Measurements from ENCODE around the gene TEX22. TPM values are rescaled to one million over a fixed set of nuclear protein-coding genes. Genes with fewer than 3 reads are reported as not detected.

The TEX22 gene
- total RNA-seq, 4 donors from 2014 or later = under 0.01 to 0.19 (median 0.17) TPM; not detected in 1

DNA sequence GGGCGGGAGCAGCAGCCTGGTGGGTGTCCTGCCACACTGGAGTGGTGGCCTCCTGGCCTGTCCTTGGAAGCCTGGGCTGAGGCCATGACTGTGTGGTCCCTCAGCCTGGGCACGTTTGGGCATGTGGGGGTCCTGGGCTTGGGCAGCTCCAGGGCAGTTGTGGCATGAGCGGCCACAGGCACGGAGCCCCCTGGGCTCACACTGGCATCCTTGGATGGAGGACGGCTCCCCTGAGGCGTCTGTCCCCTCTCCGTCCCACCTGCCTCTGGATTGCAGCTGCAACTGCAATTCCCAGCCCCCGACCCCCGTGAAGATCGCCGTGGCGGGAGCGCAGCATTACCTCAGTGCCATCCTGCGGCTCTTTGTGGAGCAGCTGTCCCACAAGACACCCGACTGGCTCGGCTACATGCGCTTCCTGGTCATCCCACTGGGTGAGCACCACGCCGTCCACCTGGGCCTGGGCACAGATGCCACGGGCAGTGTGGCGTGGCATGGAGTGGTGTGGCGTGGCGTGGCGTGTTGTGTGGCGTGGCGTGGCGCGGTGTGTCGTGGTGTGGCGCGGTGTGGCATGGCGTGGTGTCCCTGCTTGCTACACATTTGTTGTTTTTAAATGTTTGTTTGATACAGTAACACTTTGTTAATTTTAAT, 15.1 kb upstream of the TEX22 start:
- intact Hi-C loops (cut with DNase I) = no loop called here
- peaks cover 47 to 97% (median 87%) of the 10 kb centered on the region in 4 donors for H3K36me3 ChIP-seq

DNA sequence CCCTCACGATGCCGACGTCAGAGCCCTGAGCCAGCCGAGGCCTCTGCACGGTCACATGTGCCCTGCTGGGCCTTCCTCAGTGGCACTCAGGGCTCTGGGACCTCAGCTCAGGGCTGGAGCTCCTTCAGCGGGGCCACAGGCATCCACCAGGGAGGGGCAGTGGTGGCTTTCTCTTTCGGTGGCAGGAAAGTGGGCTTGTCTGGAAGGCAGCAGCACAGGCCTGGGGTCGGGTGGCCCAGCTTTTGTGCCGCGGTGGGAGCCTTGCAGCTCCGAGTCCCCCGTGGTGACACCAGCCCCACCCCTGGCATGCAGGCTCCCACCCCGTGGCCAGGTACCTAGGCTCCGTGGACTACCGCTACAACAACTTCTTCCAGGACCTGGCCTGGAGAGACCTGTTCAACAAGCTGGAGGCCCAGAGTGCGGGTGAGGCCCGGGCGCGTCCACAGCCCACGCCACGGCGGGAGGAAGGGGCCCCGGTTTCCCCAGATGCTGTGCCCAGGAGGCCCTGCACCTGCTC, 14.2 kb upstream of the TEX22 start:
- Histone ChIP-seq H3K9me3 (no peaks in the 10 kb centered on the region), H3K4me1 (peaks cover 0 to 2% (median 1%) of the 10 kb centered on the region in 4 donors), H3K27ac (replicated peaks in 1 of 4) (no peak overlapping the region), H3K36me3 (peaks cover 47 to 99% (median 91%) of the 10 kb centered on the region in 4 donors), H3K27me3 (no peaks in the 10 kb centered on the region), H3K4me3 (no peak overlapping the region)
- TF ChIP-seq EP300 (IDR thresholded peaks at IDR 0.05) = no peak
- TF ChIP-seq, protein P1, sequence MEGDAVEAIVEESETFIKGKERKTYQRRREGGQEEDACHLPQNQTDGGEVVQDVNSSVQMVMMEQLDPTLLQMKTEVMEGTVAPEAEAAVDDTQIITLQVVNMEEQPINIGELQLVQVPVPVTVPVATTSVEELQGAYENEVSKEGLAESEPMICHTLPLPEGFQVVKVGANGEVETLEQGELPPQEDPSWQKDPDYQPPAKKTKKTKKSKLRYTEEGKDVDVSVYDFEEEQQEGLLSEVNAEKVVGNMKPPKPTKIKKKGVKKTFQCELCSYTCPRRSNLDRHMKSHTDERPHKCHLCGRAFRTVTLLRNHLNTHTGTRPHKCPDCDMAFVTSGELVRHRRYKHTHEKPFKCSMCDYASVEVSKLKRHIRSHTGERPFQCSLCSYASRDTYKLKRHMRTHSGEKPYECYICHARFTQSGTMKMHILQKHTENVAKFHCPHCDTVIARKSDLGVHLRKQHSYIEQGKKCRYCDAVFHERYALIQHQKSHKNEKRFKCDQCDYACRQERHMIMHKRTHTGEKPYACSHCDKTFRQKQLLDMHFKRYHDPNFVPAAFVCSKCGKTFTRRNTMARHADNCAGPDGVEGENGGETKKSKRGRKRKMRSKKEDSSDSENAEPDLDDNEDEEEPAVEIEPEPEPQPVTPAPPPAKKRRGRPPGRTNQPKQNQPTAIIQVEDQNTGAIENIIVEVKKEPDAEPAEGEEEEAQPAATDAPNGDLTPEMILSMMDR (IDR thresholded peaks at IDR 0.05) = no peak
- no peak for TF ChIP-seq POLR2AphosphoS5 (IDR thresholded peaks at IDR 0.05)
- no peak for TF ChIP-seq POLR2A (IDR thresholded peaks at IDR 0.05; ENCODE audit: low read depth)
- intact Hi-C loops (cut with DNase I) = no loop called here
- no peak for DNase-seq (ENCODE audit: extremely low spot score)
- WGBS = 96% methylated on average over 17 of the region's 23 CpGs

More for the DNA sequence above, 15.1 kb upstream of the TEX22 start:
- no peaks in the 10 kb centered on the region for H3K9me3 ChIP-seq
- DNase-seq (ENCODE audit: extremely low spot score) = no peak
- no peaks in the 10 kb centered on the region for H3K27me3 ChIP-seq
- no peaks in the 10 kb centered on the region for H3K4me1 ChIP-seq
- H3K27ac ChIP-seq (replicated peaks in 1 of 4) = no peak overlapping the region
- TF ChIP-seq POLR2AphosphoS5 (IDR thresholded peaks at IDR 0.05) (no peak), POLR2A (IDR thresholded peaks at IDR 0.05; ENCODE audit: low read depth) (no peak), EP300 (IDR thresholded peaks at IDR 0.05) (no peak)
- TF ChIP-seq, protein P1 (IDR thresholded peaks at IDR 0.05) = no peak
- H3K4me3 ChIP-seq = no peak overlapping the region
- 95% methylated on average over 16 of the region's 32 CpGs for WGBS

DNA sequence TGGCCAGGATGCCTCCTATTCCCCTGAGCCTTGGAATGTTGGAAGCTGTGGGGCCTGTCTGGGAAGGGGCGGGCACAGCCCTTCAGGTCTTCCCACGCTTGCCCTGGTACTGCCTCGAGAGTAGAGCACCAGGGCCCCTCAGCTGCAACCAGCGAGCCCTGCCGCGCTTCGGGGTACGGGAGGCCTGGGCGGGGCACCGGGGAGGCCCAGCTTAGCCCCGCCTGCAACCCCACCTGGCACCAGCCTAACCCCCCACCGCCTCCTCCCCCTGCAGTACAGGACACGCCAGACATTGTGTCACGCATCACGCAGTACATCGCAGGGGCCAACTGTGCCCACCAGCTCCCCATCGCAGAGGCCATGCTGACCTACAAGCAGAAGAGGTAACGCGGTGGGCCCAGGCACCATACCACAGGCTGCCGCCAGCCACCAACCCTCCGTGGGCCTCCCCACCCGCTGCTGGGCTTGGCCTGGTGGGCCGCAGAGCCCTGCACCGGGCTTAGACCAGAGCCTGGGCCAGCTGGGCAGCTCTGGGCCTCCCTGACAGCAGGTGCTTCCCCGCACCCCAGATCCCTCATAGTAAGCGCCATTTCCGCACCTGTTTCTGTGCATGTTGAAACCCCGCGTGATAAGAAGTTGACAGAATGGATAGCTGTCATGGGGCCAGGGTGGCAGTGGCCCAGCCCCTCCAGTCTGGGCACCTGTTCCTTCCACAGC, 13.6 kb upstream of the TEX22 start:
- no peaks in the 10 kb centered on the region for H3K27me3 ChIP-seq
- no peak overlapping the region for H3K4me3 ChIP-seq
- no CpG with 5 or more reads among the region's 29 CpGs for WGBS
- intact Hi-C loops (cut with DNase I) = no loop called here
- TF ChIP-seq EP300 (IDR thresholded peaks at IDR 0.05) (no peak), POLR2AphosphoS5 (IDR thresholded peaks at IDR 0.05) (no peak), POLR2A (IDR thresholded peaks at IDR 0.05; ENCODE audit: low read depth) (no peak)
- TF ChIP-seq, protein P1 (IDR thresholded peaks at IDR 0.05) = no peak
- peaks cover 45 to 95% (median 92%) of the 10 kb centered on the region in 4 donors for H3K36me3 ChIP-seq
- H3K4me1 ChIP-seq = peaks cover 0 to 9% (median 8%) of the 10 kb centered on the region in 4 donors
- H3K9me3 ChIP-seq = no peaks in the 10 kb centered on the region
- H3K27ac ChIP-seq (replicated peaks in 1 of 4) = no peak overlapping the region
- DNase-seq (ENCODE audit: extremely low spot score) = no peak

DNA sequence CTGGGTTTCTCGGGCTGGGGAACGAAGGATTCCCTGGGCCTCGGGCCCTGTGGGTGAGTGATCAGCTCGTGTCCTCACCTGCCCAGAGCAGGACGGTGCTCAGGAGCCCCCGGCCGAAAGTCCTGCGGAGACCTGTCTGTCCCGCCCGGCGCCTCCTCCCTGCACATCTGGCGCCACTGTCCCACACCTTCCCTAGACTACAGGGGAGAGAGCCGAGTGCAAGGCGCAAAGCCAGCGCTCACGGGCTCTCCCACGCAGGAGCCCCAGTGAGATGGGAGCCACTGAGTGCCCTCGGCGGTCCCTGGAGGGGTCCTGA, 13.1 kb upstream of the TEX22 start:
- no peak overlapping the region for H3K4me3 ChIP-seq
- intact Hi-C loops (cut with DNase I) = no loop called here
- TF ChIP-seq, protein P1 (IDR thresholded peaks at IDR 0.05) = no peak
- TF ChIP-seq POLR2AphosphoS5 (IDR thresholded peaks at IDR 0.05) = no peak
- peaks cover 0 to 14% (median 13%) of the 10 kb centered on the region in 4 donors for H3K4me1 ChIP-seq
- DNase-seq (ENCODE audit: extremely low spot score) = no peak
- H3K27me3 ChIP-seq = no peaks in the 10 kb centered on the region
- no peaks in the 10 kb centered on the region for H3K9me3 ChIP-seq
- WGBS = 96% methylated on average over 15 of the region's 19 CpGs
- no peak overlapping the region for H3K27ac ChIP-seq (replicated peaks in 1 of 4)
- peaks cover 40 to 90% (median 87%) of the 10 kb centered on the region in 4 donors for H3K36me3 ChIP-seq

Data from esophagus muscularis mucosa (tissue), 4 donors.